Body of pancreas (tissue), 4 donors: ENCODE measurements around the gene SDHAF1.
"Not testable (repeated sequence)": the region's sequence is repeated elsewhere in the genome, so short reads cannot be mapped to it uniquely, and the experiment has no call there.

Experiments
- POLR2A ChIP-seq, 3 donors: fragments of 450-650 bp; IDR thresholded peaks; one replicate each; pipeline ENCODE4 v1.6.1; 2016; ENCODE audit warnings: antibody characterized with exemption in 3 of 3, mild to moderate bottlenecking in 2 of 3
- TF ChIP-seq, protein P1 (sequence below), 7 experiments: fragments of 450-650 bp in 4 of 7; fragments of 200-600 bp in 3 of 7; sonication (generic) in 3 of 7; IDR thresholded peaks; one replicate each; pipeline ENCODE4 v1.5.1; 2016 to 2019; ENCODE audit warnings: antibody characterized with exemption in 7 of 7

DNA sequence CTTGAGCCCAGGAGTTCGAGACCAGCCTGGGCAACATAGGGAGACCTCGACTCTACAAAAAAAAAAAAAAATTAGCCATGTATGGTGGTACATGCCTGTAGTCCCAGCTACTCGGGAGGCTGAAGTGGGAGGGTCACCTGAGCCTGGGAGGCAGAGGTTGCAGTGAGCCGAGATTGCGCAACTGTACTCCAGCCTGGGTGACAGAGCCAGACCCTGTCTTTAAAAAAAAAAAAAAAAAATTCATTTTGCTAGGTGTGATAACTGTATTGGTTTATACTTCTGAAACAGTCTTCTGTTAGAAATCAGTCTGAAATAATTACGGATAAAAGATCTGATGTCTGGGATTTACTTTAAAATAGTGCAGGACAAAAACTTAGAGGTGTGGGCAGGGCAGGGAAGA is 46.1 kb downstream of the SDHAF1 start:
- TF ChIP-seq, protein P1, sequence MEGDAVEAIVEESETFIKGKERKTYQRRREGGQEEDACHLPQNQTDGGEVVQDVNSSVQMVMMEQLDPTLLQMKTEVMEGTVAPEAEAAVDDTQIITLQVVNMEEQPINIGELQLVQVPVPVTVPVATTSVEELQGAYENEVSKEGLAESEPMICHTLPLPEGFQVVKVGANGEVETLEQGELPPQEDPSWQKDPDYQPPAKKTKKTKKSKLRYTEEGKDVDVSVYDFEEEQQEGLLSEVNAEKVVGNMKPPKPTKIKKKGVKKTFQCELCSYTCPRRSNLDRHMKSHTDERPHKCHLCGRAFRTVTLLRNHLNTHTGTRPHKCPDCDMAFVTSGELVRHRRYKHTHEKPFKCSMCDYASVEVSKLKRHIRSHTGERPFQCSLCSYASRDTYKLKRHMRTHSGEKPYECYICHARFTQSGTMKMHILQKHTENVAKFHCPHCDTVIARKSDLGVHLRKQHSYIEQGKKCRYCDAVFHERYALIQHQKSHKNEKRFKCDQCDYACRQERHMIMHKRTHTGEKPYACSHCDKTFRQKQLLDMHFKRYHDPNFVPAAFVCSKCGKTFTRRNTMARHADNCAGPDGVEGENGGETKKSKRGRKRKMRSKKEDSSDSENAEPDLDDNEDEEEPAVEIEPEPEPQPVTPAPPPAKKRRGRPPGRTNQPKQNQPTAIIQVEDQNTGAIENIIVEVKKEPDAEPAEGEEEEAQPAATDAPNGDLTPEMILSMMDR (IDR thresholded peaks at IDR 0.05), result not testable (repeated sequence)
- TF ChIP-seq POLR2A (IDR thresholded peaks at IDR 0.05), result not testable (repeated sequence)
